Anterior cingulate cortex (tissue), 58 donors: ENCODE results near the gene KLF15.
A peak's percentile ranks its signal among the peaks of the same experiment; 100 is the strongest.

Source experiments
- DNase-seq, 58 donors: peaks; one replicate each; lab custom pipeline; 2025; lab: John Stamatoyannopoulos, UW

KLF15 gene

GRCh38 chr3:126390201-126390600, 33.0 kb upstream of the KLF15 start:
- no peak for DNase-seq

- DNase-seq, result no peak
Observed at GRCh38 chr3:126389794-126390146, 32.6 kb upstream of the KLF15 start.

GRCh38 chr3:126389112-126389793, 32.0 kb upstream of the KLF15 start:
- DNase-seq, result peak in 56 of 58 donors; percentile 36 to 94 (median 83)

GRCh38 chr3:126381966-126382365, 24.8 kb upstream of the KLF15 start:
- DNase-seq, result no peak

- DNase-seq, result no peak
Observed at GRCh38 chr3:126380011-126380768, 23.0 kb upstream of the KLF15 start.

- no peak for DNase-seq
Observed at GRCh38 chr3:126378341-126378751, 21.1 kb upstream of the KLF15 start.

- no peak for DNase-seq
Observed at GRCh38 chr3:126377211-126377610, 20.0 kb upstream of the KLF15 start.

- peak in 1 of 58 donors; percentile 17 for DNase-seq
Observed at GRCh38 chr3:126376444-126376843, 19.2 kb upstream of the KLF15 start.

GRCh38 chr3:126375835-126376331, 18.7 kb upstream of the KLF15 start:
- no peak for DNase-seq

- peak in 3 of 58 donors; percentile 29 to 51 (median 37) for DNase-seq
Observed at GRCh38 chr3:126373682-126374601, 16.7 kb upstream of the KLF15 start.

GRCh38 chr3:126373146-126373613, 16.0 kb upstream of the KLF15 start:
- DNase-seq, result no peak

- no peak for DNase-seq
Observed at GRCh38 chr3:126372413-126373145, 15.4 kb upstream of the KLF15 start.

- no peak for DNase-seq
Observed at GRCh38 chr3:126371096-126371705, 14.0 kb upstream of the KLF15 start.

- DNase-seq, result no peak
Observed at GRCh38 chr3:126370606-126371005, 13.4 kb upstream of the KLF15 start.

GRCh38 chr3:126370055-126370454, 12.8 kb upstream of the KLF15 start:
- DNase-seq, result no peak

GRCh38 chr3:126369490-126369889, 12.3 kb upstream of the KLF15 start:
- DNase-seq, result no peak

- no peak for DNase-seq
Observed at GRCh38 chr3:126367316-126367805, 10.2 kb upstream of the KLF15 start.

GRCh38 chr3:126365351-126366277, 8.4 kb upstream of the KLF15 start:
- DNase-seq, result no peak
